Measurements from ENCODE around the gene SPATA32.
A peak's percentile ranks its signal among the peaks of the same experiment; 100 is the strongest.
"Not testable (repeated sequence)": the region's sequence is repeated elsewhere in the genome, so short reads cannot be mapped to it uniquely, and the experiment has no call there.

The SPATA32 gene, protein sequence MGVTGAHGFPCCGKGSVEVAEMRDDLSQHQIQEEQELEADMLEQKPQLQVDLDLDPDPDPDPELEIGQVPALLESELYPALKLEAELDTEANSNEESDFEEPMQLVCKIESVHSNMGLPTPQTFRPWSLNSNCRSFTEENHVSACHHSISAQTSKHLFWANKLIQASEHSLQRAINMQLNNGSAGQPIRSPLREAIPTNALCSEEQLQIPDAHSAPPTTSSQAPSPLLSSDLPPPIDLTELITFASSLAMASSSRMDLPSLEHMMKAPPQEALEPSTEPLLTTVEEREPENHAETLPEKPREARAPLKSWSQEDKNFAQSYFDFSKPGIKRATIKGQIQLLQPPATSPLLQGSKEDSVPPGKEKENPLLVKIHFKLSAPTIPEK

DNA sequence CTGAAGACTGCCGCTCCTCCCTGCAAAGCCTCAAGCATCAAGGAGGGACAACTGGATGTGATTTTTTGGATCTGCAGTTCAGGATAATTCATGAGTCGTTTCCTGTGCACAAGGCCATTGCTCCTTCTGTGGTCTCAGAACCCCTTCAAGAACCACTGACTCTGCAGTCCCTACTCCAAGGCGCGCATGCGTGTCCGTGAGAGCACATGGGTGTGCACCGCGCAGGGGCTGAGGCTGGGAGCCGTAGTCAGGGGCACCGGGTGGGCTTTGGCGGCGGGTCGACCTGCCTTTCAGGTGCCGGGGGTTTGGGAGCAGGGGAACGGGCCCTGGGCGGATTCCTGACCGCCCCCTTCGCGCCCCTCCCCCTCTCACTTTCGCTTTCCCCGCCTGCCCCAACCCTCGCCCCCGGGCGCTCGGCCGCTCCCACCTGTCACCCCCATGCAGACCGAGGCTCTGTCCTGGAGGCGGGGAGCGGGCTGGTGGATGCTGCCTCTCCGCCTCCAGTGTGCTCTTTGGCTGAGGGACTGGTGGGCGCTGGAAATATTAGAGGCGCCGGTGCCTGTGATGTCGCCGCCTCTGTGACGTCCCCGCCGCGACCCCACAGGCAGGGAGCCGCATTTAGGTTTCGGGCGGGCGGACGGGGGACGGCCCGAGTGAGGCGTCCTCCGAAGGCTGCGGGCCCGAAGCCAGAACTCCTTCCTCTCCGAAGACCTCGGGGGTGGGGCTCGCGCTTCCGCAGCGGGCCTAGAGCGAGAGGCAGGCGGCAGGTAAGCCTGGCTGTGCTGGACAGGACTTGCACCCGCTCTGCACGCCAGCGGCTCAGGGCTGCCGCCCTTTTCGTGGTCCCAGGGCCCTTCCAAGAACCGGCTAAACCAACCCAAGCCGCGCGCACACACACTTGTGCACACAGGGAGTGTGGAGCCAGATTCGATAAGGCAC lies at the start of gene SPATA32:
Gene SPATA32 (minus strand): TSS at position 518 of the 939 bp plus-strand sequence. CDS start 78 bp downstream, at position 440.
- peak; percentile 81 for DNase-seq

DNA sequence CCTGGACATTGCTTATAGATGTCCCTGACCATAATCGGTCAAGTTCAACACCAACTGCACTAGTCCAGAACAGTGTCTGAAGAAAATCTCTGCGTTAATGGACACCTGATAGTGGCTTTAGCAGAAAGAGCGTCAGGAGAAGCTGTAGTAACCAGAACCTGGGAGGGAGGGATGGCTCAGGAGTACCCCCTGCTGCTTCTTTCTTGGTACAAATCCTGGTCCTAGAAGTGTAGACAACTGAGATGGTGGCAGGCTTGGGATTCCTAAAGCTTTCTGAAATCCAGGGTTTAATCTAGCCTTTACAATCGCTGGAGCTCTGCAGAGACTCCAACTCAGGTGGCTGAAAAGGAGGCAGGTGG lies 49.5 kb upstream of the SPATA32 start:
- DNase-seq: no peak

DNA sequence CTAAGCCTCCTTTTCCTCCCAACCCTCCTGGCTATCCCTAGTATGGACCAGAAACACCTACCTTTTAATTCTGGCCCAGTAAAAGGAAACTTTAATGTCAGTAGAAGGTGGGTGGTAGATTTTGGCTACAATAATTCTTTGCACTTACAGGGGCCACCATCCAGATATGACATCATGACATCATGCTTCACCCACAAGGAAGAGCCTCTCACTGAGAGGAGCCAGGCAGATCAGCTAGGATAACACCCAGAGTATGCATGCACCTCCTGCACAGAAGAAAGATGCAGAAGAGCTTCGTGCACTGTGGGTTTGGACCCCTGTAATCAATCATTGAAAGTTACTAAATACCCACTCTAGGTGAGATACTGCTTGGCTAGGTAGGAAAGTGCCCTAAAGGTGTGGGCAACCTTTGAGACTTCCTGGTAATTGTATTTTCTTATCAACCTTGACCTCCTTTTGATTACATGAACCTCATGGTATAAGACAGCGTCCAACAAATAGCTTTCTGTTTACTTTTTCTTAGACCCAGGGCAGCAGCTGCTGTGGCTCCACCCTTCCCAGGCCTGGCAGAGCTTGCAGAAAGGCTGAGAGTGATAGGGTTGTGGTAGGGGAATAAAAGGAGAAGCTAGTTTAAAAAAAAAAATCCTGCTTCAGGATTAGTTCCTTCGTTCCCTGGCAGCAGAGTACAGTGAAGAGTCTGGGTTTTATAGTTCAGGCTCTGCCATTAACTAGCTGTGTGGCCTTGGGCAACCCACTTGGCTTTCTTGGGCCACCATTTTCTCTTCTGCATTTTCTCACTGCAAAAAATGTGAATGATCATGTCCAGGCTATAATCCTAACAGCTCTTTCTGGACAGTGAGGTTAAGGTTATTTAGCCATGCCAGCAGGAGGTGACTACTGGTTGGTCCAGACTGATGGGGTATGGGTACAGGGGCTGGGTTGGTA lies 48.8 kb upstream of the SPATA32 start:
- no peak for DNase-seq

DNA sequence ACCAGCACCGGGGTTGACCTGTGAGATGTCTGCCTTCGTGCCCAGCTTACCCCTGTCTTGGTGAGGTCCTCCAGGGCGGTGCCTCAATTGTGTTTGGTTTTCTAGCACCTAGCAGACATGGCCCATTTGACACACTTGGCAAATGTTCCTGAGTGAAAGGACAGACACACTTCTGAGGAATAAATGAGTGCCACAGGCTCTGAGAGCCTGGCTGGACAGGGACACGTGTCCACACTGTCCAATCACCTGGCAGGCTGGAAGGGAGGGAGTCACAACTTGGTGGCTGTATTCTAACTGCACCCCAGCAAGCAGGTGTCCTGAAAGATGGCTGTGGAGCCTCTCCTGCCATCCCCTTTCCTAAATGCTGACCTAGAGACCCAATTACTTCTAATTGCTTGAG lies 47.5 kb upstream of the SPATA32 start:
- DNase-seq: no peak

DNA sequence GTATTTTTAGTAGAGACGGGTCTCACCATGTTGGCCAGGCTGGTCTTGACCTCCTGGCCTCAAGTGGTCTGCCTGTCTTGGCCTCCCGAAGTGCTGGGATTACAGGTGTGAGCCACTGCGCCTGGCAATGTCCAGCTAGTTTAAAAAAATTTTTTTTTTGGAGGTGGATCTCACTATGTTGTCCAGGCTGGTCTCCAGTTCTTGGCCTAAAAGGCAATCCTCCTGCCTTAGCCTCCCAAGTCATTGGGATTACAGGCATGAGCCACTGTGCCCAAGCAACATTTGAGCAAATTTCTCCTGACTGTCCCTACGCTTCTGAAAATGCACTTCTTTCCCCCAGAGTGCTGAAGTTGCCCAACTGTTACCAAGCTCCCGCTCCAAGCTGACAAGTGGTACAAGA lies 46.9 kb upstream of the SPATA32 start:
- no peak for DNase-seq

DNA sequence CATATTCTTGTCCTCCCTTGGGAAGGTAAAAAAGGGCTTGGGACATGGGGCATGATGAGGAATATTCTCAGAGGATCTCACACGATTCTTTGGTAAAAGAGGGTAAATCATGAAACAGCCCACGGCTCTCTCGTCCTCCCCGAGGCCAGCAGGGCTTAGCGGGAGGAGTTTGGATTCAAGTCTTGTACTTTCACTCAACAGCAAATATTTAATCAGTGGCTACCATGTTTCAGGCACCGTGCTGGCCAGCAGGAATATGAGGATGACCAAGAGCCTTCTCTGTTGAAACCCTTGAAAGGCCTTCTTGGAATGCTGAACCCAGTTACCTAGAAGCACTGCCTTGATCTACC lies 46.1 kb upstream of the SPATA32 start:
- DNase-seq: no peak

DNA sequence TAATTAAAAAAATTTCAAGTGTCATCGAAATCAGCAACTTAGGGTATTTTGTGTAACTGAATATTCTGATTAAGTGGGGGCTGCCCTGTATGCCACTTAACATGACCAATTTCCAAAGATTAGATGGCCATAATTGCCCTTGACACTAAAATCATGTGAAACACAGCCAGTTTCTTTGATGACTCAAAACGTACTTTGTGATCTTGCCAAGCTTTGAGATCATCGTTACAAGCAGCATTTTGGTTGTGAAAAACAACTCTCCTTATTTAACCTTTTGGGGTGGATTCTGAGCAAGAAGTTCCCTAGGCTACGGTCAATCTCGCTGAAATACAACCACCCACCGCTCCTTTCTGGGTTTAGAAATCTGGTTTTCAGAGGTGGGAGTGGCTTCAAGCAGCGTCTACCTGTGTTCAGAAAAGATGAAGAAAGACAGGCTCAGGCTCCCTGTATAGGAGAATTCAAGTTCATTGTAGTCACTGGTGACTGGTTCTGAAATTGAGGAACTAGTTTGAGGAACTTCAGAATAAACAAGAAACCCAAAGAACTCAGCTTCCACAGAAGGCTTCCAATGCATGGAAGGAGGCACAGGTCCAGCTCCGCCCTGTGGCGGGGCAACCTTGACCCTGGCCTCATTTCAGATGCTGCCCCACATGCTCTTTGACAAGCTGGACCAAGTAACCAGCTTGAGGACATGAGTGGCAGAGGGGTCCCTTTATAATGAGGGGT lies 45.6 kb upstream of the SPATA32 start:
- peak; percentile 51 for DNase-seq

DNA sequence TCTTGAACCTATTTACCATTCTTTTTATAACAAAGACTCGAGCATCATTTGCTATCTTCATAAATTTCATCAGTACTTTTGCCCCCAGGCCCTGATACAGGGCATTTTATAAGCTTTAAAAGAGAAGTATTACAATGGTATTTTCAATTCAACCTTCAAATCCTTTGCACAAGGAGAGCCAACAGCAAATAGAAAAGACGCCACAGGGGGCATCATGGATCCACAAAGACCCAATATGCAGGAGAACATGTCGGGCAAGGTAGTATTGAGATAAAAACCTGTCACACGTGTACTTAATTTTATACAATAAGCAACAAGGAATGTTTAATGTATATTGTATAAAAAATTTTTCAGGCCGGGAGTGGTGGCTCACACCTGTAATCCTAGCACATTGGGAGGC lies 44.7 kb upstream of the SPATA32 start:
- no peak for DNase-seq

DNA sequence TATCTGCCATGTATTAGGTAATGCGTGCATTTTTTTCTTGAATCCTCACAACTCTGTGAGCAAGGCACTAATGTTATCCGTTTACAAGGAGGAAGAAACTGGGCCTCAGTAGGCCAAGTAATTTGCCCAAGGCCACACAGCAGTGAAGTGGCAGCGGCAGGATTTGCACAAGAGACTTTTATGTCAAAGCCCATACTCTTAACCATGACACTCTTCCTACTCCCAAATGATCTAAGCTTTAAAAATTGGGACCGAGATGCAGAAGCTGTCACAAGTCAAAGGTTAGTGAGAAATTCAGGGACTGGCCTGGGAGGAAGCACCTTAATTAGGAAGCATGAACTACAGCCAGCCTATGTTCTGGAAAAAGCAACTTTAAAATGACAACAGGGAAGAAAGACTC lies 44.2 kb upstream of the SPATA32 start:
- no peak for DNase-seq

DNA sequence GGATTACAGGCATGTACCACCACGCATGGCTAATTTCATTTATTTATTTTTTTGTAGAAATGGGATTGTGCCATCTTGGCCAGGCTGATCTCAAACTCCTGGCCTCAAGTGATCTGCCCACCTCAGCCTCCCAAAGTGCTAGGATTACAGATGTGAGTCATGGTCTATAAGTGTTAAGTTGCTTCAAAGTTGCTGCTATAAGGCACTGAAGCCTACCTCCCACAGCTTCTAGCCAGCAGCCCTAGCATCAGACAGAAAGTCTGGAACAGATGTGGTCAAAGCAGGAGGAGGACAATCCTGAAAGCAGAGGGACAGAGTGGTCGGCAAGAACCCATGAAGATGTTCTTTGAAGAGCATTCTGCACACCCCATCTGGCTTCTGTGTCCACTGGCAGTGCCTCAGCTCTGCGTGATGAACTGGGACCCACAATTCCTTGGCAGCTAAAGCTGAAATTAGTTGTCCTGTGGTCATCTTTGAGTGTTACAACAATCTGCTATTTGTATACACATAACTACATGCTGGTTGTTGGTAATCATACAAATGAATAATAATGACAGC lies 43.7 kb upstream of the SPATA32 start:
- no peak for DNase-seq

DNA sequence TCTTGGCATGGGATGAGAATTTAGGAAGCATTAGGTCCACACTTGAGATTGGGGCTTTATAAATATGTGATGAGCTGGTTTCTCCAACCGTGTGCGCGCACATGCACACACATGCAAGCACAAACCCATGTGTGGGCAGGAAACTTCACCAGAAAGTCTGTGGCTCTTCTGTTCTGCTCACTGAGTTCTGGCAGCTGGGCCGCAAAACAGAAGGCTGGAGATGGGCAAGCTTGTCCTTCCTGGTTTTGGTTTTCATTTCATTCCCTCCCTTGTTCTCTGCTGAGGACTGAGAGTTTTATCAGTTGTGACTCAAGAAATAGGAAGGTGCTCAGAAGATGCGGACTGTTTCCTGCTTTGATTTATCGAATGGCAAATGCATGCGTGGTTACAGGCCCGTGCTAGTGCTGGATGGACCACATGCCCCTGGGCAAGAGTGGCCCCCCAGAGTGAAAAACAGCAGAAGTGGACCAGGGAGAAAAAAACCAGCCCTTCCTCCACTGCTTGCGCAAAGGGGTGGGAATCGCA lies 40.8 kb upstream of the SPATA32 start:
- DNase-seq: peak; percentile 35

DNA sequence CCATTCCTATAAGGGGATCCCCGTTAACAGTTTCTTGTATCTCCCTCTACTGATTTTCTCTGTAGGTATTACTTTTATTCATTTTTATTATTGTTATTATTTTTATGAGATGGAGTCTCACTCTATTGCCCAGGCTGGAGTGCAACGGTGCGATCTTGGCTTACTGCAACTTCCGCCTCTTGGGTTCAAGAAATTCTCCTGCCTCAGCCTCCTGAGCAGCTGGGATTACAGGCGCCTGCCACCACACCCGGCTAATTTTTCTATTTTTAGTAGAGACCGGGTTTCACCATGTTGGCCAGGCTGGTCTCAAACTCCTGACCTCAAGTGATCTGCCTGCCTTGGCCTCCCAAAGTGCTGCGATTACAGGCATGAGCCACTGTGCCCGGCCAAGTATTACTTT lies 40.3 kb upstream of the SPATA32 start:
- not testable (repeated sequence) for DNase-seq

DNA sequence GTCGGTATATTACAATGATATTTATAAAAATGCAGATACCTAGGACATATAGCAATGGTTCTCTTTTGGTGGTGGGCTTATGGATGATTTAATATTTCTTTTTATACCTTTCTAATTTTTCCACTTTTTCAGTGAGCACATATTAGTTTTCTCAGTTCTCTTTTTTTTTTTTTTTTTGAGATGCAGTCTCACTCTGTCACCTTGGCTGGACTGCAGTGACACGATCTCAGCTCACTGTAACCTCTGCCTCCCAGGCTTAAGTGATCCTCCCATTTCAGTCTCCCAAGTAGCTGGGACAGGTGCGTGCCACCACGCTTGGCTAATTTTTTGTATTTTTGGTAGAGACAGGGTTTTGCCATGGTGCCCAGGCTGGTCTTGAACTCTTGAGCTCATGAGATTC lies 39.8 kb upstream of the SPATA32 start:
- no peak for DNase-seq

DNA sequence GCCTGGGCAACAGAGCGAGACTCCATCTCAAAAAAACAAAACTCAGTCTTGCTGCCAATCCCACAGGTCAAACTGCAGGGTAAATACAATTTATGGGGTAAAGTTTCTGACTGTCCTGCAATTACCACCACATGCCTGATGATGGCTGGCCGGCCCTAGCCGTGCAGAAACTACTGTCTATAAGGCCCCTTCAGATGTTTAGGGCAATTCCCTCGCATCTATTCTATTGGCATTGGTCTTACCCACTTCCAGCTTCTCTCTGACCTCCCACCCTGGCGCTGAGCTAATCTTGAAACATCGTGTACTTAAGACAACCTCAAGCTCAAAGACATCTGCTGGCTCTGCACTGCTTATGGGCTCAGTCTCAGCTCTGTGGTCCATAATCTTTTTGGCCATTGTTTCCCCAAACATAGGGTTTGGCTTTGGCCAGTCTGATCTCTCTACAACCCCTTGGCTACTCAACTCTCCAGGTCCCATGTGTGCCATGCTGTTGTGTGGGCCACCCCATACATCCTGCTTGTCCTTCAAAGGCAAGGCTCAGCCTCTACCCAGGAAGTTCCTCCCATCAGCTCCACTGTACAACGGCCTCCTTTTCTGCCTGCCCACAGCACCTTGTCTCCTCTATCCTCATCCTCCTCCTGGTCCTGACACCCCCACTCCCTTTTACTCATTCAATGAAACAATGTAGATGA lies 38.3 kb upstream of the SPATA32 start:
- peak; percentile 30 for DNase-seq

DNA sequence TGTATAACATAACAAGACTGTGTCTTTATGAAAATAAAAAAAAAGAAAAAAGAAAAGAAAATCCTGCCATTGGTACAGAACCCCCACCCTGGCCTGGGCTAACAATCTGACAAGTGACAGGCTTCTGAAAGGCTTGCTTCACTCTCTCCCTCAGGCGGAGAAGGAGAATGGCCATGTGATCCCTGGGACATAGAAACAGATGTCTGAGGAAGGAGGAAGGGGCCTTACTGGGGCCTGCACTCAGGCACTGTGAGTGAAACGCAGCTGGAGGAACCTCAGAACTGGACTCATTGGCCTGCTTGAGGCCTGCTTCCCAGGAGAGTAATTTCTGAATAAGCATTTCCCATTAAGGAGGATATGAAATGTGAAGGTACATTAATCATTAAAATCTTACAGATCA lies 37.5 kb upstream of the SPATA32 start:
- no peak for DNase-seq

DNA sequence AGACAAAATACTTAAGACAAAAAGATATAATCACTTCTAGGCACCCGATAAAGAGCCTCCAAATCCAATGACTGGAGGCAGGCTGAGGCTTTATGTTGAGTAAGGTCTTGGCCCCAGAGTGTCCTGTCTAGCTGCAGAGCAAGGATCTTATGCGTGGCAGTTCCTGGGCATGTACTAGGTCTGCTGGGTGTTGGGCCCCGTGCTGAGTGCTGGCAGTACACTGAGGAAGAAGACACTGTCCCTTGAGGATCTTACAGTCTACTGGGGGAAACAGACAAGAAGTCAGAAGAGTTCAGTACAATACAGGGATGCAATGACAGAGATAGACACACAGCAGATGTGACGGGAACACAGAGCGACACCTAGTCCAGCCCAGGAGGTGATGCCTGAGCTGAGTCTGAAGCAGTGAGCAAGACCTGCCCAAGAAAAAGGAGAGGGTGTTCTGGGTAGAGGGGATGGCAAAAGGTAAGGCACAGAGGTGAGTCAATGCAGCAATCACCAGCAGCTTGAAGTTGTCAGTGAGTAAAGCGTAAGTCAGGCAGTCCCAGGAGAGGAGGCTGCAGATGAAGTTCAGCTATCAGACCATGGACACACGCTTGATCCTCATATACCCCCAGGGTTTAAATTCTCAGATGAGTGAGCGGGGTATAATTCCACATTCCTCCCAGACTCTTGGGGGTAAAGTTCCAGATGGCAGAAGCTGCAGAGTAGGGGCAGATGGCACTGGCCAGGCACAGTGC lies 36.8 kb upstream of the SPATA32 start:
- DNase-seq: no peak

DNA sequence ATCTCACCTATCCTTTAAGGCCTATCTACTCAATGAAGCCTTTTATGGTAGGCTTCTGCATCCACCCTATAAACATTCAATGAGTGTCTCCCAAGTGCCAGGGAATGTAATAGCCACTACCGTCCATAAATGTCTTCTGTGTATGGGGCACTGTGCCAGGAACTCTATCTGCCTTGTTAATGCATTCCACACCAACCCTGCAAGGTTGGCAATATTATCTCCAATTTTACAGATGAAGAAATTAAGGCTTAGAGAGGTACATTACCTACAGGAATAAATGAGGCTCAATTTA lies 34.9 kb upstream of the SPATA32 start:
- no peak for DNase-seq

DNA sequence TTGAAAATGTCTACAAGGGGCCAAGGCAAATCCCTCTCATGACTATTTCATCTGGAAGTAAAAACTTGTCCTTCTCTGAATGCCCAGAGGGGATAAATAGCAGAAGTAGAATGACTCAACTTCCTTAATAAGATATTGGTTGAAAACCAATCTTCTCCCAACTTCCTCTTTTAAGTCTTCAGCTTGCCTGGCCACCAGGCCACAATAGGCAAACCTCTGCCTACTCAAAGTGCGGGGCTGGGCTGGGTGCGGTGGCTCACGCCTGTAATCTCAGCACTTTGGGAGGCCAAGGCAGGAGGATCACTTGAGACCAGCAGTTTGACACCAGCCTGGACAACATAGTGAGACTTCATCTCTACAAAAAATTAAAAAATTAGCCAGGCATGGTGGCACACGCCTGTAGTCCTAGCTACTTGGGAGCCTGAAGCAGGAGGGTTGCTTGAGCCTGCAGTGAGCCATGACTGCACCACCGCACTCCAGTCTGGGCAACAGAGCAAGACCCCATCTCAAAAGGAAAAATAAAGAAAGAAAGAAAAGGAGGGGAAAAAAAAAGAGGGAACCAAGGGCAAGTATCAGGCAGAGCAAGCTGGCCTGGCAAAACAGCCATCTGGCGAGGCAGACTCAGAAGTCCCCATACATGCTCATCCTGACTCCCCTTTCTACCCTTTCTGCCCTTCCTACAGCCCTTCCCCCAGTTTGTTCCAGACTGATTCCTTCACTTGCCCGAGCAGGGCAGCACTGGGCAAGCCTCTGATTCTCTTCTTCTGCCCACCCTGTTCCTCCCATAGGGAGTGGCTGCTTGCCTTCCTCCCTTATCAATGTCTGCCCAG lies 34.3 kb upstream of the SPATA32 start:
- DNase-seq: peak; percentile 22

DNA sequence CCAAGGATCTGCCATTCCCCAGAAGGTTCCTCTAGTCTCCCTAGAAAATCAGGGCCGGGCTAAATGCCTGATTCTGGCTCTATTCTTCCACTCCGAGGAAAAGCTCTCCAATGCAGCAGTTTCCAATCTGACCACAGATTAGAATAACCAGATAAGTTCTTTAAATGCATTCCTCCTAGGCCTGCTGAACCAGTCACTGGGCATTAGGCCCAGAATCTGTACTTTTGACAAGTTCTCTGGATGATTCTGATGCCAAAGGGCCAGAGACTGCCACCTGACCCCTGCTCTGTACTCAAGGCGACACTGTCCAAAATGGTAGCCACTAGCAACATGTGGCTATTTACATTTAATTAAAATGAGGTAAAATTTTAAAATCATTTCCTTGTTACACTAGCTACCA lies 32.6 kb upstream of the SPATA32 start:
- DNase-seq: no peak
